Epithelial cell of proximal tubule (primary cell): ENCODE measurements around the gene PAPSS1. TPM values are rescaled to one million over a fixed set of nuclear protein-coding genes. Genes with fewer than 3 reads are reported as not detected.

Source experiments
- DNase-seq: peaks from one replicate; pipeline ENCODE4 v3.0.0-alpha.2; 2011; ENCODE audit warnings: low read depth
- H3K4me3 ChIP-seq: 2 replicates; pipeline ENCODE4 v1.5.1; 2011; ENCODE audit warnings: low read depth, mild to moderate bottlenecking, low read length
- total RNA-seq: library from RNA; depleted of rRNA; stranded (reverse); fragments of >200 nt; gene quantifications from 2 replicates; pipeline ENCODE4 v1.2.3, GENCODE V29; 2015
- TF ChIP-seq, protein P1 (sequence below): conservative IDR thresholded peaks from 2 replicates; pipeline ENCODE4 v1.5.1; 2012; ENCODE audit warnings: low read depth, mild to moderate bottlenecking, low read length

Gene PAPSS1
- 43.8 and 51.2 TPM in 2 replicates for total RNA-seq

DNA sequence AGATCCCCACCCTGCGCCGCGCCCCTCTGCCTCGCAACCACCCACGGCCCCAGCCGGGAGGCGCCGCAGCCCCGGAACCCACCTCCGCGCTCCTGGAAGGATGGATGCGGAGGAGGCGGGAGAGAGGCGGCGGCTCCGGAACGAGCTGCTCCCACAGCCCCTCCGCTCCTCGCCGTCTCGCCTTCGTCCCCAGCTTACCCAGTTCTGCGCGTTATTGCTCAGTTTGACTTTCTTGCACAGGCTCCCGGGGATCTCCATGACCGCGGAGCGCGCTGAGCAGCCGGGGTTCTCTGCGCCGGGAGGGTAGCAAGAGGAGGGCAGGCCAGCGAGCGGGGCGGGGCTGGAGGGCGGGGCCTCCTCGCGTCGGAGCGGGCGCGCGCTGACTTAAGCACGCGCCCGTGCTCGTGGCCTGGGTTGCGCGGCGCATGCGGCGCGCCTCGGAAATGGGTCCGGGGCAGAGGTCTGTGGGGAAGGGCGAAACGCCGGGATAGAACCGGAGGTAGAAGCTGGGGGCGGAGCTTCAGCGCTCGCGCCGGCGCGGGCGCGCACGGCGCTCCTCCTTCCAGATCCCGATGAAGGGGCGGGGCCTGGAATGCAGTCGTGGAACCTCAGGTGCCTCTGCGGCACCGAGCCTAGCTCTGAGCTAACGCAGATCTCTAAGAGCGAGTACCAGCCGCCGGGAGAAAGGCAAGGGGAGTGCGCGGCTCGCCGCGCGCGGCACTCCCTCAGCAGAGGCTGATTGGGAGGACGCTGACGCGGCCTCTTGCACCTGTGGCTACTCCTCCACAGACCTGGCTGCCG is at the start of gene PAPSS1:
Gene PAPSS1 (minus strand): TSS at position 313 of the 801 bp plus-strand sequence. CDS start 55 bp downstream, at position 258.
- DNase-seq, result peak; percentile 80
- peak within 1 kb of the TSS; percentile 98 for H3K4me3 ChIP-seq
- TF ChIP-seq, protein P1, sequence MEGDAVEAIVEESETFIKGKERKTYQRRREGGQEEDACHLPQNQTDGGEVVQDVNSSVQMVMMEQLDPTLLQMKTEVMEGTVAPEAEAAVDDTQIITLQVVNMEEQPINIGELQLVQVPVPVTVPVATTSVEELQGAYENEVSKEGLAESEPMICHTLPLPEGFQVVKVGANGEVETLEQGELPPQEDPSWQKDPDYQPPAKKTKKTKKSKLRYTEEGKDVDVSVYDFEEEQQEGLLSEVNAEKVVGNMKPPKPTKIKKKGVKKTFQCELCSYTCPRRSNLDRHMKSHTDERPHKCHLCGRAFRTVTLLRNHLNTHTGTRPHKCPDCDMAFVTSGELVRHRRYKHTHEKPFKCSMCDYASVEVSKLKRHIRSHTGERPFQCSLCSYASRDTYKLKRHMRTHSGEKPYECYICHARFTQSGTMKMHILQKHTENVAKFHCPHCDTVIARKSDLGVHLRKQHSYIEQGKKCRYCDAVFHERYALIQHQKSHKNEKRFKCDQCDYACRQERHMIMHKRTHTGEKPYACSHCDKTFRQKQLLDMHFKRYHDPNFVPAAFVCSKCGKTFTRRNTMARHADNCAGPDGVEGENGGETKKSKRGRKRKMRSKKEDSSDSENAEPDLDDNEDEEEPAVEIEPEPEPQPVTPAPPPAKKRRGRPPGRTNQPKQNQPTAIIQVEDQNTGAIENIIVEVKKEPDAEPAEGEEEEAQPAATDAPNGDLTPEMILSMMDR, result no peak

DNA sequence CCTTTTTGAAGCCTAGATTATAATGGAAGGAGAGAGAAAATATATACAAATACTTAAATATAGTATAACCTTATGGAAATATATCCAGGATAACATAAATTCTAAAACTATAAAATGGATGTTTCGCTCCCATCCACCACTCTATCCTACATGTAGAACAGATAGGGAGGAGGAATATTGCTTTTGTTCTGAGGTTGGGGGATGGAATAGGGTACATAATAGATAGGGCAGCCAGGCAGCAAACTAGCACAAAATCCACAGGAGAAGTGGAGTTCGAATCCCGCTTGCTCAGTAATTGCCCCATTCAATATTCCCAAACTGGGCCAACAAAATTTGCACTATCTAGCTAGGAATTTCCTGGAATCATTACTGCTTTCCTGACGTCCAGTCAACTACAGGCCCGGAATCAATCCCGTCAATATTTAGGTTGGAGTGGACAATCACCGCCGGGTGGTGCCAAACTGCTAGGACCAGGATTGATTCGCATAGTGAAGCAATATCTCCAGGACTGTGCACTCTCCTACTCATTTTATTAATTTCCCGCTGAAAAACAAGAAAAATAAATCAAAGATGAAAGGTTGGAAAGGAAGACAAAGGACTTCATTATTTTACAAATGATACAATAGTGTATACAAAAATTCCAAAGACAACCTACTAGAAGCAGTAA is 40.4 kb upstream of the PAPSS1 start:
- TF ChIP-seq, protein P1, result peak; percentile 45
- no peak for DNase-seq
- no peak overlapping the region for H3K4me3 ChIP-seq

DNA sequence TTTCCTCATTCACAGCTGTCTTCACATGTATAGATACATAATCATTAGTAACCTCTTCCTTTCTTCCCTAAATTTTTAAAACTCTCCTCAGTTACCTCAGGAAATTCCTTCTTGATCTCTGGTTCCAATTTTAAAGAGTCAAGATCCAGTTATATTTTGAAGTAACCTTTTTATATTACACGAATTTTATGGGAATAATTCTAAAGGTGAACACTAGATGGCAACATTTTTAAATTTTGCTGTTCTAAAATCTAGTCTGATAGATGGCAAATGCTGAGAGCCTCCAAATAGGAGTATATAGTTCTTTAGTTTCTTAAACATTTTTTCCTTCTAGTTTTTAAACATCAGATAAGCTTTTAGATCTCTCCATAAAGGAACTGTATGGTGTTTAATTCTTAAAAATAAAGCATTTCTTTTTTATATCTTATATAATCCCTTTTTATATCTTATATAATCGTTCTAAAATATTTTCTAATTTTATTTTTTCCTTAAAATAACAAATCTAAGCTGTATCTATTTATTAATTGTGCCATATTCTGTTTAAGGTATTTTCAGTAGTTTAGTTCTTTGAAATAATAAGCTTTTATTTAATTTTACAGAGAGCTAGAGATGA is 37.9 kb upstream of the PAPSS1 start:
- no peak for DNase-seq
- H3K4me3 ChIP-seq, result no peak overlapping the region
- TF ChIP-seq, protein P1, result peak; percentile 33

DNA sequence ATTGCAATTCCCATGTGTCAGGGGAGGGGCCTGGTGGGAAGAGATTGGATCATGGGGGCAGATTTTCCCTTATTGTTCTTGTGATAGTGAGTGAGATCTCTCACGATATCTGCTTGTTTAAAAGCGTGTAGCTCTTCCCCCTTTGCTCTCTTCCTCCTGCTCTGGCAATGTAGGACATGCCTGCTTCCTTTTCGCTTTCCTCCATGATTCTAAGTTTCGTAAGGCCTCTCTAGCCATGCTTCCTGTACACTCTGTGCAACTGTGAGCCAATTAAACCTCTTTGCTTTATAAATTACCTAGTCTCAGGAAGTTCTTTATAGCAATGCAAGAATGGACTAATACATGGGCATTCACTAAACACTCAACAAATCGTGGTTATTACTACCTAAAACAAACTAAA is 37.2 kb upstream of the PAPSS1 start:
- DNase-seq, result no peak
- TF ChIP-seq, protein P1, result no peak
- H3K4me3 ChIP-seq, result no peak overlapping the region

DNA sequence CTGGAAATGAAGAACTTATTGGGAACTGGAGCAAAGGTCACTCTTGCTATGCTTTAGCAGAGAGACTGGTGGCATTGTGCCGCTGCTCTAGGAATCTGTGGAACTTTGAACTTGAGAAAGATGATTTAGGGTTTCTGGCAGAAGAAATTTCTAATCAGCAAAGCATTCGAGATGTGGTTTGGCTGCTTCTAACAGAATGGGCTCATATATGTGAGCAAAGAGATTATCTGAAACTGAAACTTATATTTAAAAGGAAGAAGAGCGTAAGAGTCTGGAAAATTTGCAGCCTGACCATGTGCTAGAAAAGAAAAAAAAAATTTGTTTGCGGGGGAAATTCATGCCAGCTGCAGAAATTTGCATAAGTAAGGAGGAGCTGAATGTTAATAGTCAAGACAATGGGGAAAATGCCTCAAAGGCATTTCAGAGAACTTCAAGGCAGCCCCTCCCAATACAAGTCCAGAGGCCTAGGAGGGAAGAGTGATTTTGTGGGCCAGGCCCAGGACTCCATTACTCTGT is 35.9 kb upstream of the PAPSS1 start:
- no peak for DNase-seq
- TF ChIP-seq, protein P1, result no peak
- H3K4me3 ChIP-seq, result no peak overlapping the region

DNA sequence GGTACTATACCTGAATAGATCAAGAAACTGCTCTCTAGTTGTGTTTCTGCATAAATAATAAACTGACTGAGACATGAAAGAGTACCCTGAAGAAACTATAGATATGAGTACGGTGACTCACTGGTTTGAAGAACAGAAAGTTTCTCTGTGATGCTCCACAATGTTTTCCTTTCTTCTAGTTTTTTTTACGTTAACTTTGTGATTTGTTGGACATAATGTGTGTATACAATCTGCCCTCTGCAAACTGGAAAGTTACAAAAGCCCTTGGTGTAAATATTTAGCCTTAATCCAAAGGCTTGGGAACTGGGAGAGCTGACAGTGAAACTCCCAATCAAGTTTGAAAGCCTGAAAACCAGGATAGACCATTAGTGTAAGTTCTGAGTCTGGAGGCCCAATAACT is 31.6 kb upstream of the PAPSS1 start:
- no peak for DNase-seq
- TF ChIP-seq, protein P1, result no peak

More for the DNA sequence above, 31.6 kb upstream of the PAPSS1 start:
- no peak overlapping the region for H3K4me3 ChIP-seq
